ENCODE results near the gene RAB27A. TPM values are rescaled to one million over a fixed set of nuclear protein-coding genes. Genes with fewer than 3 reads are reported as not detected.
A peak's percentile ranks its signal among the peaks of the same experiment; 100 is the strongest.

Gene RAB27A
- total RNA-seq, 2 donors from 2014 or later: 21.0 to 40.7 TPM

DNA sequence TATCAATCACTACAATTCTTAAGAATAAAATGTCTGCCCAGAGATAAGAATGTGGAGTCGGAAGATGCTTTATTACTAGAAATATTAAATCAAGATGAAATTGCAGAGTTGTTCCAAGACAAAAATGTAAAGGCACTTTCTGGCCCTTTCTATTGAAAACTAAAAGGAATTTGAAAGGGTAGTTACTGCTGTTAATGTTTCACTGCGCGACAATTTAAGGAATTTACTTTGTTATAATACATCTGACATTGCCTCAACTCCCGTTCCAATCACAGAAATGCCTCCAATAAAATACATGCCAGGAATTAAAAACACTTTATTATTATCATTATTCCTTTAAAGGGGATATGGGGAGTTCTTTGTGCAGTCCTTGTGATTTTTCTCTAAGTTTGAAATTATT lies 119.3 kb downstream of the RAB27A start:
- Histone ChIP-seq H3K36me3 (no peaks in the 10 kb centered on the region), H3K4me1 (ENCODE audit: control insufficient read depth in 1 of 2, low read depth in 2 of 2) (no peaks in the 10 kb centered on the region), H3K4me3 (no peak overlapping the region), H3K27ac (no peak overlapping the region), H3K9me3 (no peaks in the 10 kb centered on the region), H3K27me3 (replicated peaks; ENCODE audit: insufficient read depth) (no peaks in the 10 kb centered on the region)
- DNase-seq (ENCODE audit: low spot score) (no peak), ATAC-seq (ENCODE audit: insufficient number of reproducible peaks, low FRiP score, low read depth) (no peak)
- no peak for TF ChIP-seq CTCF (IDR thresholded peaks at IDR 0.05)

DNA sequence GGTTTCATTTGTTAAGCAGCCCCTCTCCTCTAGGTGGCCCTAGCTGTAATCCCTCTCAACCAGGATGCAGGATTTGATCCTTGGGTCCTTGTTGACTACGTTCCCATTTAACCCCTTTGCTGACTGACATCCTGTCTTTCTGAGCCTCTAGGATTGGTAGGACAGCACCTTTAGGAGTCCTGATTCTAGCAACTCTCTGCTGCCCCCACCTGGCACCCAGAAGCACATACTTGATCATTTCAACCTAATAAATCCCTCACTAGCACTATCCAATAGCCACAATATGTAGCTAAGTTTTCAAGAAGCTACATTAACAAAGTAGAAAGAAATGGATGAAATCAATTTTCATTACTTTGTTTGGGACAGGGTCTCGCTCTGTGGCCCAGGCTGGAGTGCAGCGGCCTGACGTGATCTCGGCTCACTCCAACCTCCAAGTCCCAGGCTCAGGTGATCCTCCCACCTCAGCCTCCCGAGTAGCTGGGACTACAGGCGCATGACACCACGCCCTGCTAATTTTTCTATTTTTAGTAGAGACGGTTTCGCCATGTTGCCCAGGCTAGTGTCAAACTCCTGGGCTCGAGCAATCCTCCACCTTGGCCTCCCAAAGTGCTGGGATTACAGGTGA lies 121.2 kb downstream of the RAB27A start:
- DNase-seq (ENCODE audit: low spot score) (no peak), ATAC-seq (ENCODE audit: insufficient number of reproducible peaks, low FRiP score, low read depth) (no peak)
- TF ChIP-seq CTCF (IDR thresholded peaks at IDR 0.05): peak; percentile 70
- Histone ChIP-seq H3K4me1 (ENCODE audit: control insufficient read depth in 1 of 2, low read depth in 2 of 2) (no peaks in the 10 kb centered on the region), H3K36me3 (no peaks in the 10 kb centered on the region), H3K4me3 (no peak overlapping the region), H3K27me3 (replicated peaks; ENCODE audit: insufficient read depth) (no peaks in the 10 kb centered on the region), H3K27ac (no peak overlapping the region), H3K9me3 (no peaks in the 10 kb centered on the region)

GRCh38 chr15:55164284-55164683 lies 125.3 kb downstream of the RAB27A start:
- H3K4me3 ChIP-seq: no peak overlapping the region
- H3K27me3 ChIP-seq (replicated peaks; ENCODE audit: insufficient read depth): no peaks in the 10 kb centered on the region
- no peaks in the 10 kb centered on the region for H3K36me3 ChIP-seq
- no peak for TF ChIP-seq CTCF (IDR thresholded peaks at IDR 0.05)
- ATAC-seq (ENCODE audit: insufficient number of reproducible peaks, low FRiP score, low read depth) (no peak), DNase-seq (ENCODE audit: low spot score) (no peak)
- no peaks in the 10 kb centered on the region for H3K4me1 ChIP-seq (ENCODE audit: control insufficient read depth in 1 of 2, low read depth in 2 of 2)
- H3K9me3 ChIP-seq: no peaks in the 10 kb centered on the region
- no peak overlapping the region for H3K27ac ChIP-seq

Other genes with a start within 250 kb of the RAB27A start
- gene RSL24D1, start 92.9 kb downstream of the RAB27A start, total RNA-seq: 10 to 100 TPM; 34.9 to 85.5 TPM
- gene PIGBOS1, start 29.3 kb upstream of the RAB27A start, total RNA-seq: 10 to 100 TPM in 1 of 2 donors, 1 to 10 TPM in 1; 5.8 to 20.2 TPM
- gene PIGB, start 29.4 kb upstream of the RAB27A start, total RNA-seq: 10 to 100 TPM in 1 of 2 donors, 1 to 10 TPM in 1; 6.6 to 26.7 TPM
- 100 to 1,000 TPM; 116 to 122 TPM for gene CCPG1, start 118.5 kb upstream of the RAB27A start, total RNA-seq
- 10 to 100 TPM in 1 of 2 donors, not detected in 1; 12.6 TPM for gene PIERCE2, start 118.7 kb upstream of the RAB27A start, total RNA-seq
- gene DNAAF4, start 218.4 kb upstream of the RAB27A start, total RNA-seq: 1 to 10 TPM; 1.8 to 2.2 TPM

Data from thoracic aorta (tissue), 2 donors.